K562 (cell line): Measurements from ENCODE around the gene CSRP2. TPM values are rescaled to one million over a fixed set of nuclear protein-coding genes. Genes with fewer than 3 reads are reported as not detected.

Source experiments
- ETV5 ChIP-seq: sonication (generic); formaldehyde crosslinking; IDR thresholded peaks from 2 replicates; pipeline ENCODE4 v1.4.0; 2020; ENCODE audit warnings: low read depth, mild to moderate bottlenecking, missing genetic modification reagents
- FOXJ2 ChIP-seq: fragments of 200-800 bp; sonication (Bioruptor generic); IDR thresholded peaks from 2 replicates; pipeline ENCODE4 v1.6.1; 2016; ENCODE audit warnings: missing genetic modification characterization, missing compliant biosample characterization
- MAZ ChIP-seq, 2 experiments: fragments of 450-650 bp in 1 of 2; sonication (generic) in 1 of 2; formaldehyde crosslinking; IDR thresholded peaks in 1 of 2; conservative IDR thresholded peaks in 1 of 2; 2 replicates each; pipeline versions ENCODE4 v1.4.0 to v1.5.0; 2020; ENCODE audit warnings: mild to moderate bottlenecking in 1 of 2, missing genetic modification reagents in 1 of 2
- MED1 ChIP-seq: sonication (generic); formaldehyde crosslinking; IDR thresholded peaks from 2 replicates; pipeline ENCODE4 v1.8.1; 2023; ENCODE audit warnings: missing genetic modification reagents, borderline replicate concordance
- NONO ChIP-seq, 2 experiments: fragments of 200-400 bp in 1 of 2; fragments of 450-650 bp in 1 of 2; formaldehyde crosslinking in 1 of 2; IDR thresholded peaks; 2 replicates each; pipeline ENCODE4 v1.6.1; 2017; ENCODE audit warnings: low read depth in 2 of 2, mild to moderate bottlenecking in 2 of 2, moderate library complexity in 2 of 2, low read length in 1 of 2
- PHF8 ChIP-seq: fragments of 200-600 bp; sonication (generic); IDR thresholded peaks from 2 replicates; pipeline ENCODE4 v1.6.1; 2012; ENCODE audit warnings: mixed run types, mild to moderate bottlenecking, inconsistent platforms, low read length, moderate library complexity, borderline replicate concordance
- RB1 ChIP-seq: fragments of 450-650 bp; IDR thresholded peaks from 2 replicates; pipeline ENCODE4 v1.6.1; 2017; ENCODE audit warnings: low read depth, mild to moderate bottlenecking
- RFX7 ChIP-seq: fragments of 250-450 bp; sonication (Bioruptor Pico); IDR thresholded peaks from 2 replicates; pipeline ENCODE4 v1.5.1; 2021; ENCODE audit warnings: mild to moderate bottlenecking
- ZNF311 ChIP-seq: fragments of 250-450 bp; sonication (Bioruptor Pico); IDR thresholded peaks from 2 replicates; pipeline ENCODE4 v1.4.0; 2020; ENCODE audit warnings: mild to moderate bottlenecking, moderate library complexity
- ZNF707 ChIP-seq: fragments of 250-450 bp; sonication (Bioruptor Pico); conservative IDR thresholded peaks from 2 replicates; pipeline ENCODE4 v1.8.0; 2022; ENCODE audit warnings: inconsistent platforms, mild to moderate bottlenecking, moderate library complexity
- polyA plus RNA-seq, 8 experiments: library from polyadenylated mRNA; depleted of rRNA in 4 of 8; stranded (reverse) in 5 of 8; unstranded in 3 of 8; fragments of >200 nt; fragmentation: Nextera tagmentation in 2 of 8; fragmentation: Illumina TruSeq in 1 of 8; extraction: Ambion mirVana in 2 of 8; extraction: Trizol in 1 of 8; gene quantifications; 2 replicates each; pipeline versions ENCODE4 v1.2.1 to v1.2.3, GENCODE V29; 2011 to 2014; ENCODE audit warnings: inconsistent platforms in 1 of 8, missing spikeins in 1 of 8
- total RNA-seq, 7 experiments: library from RNA; depleted of rRNA in 6 of 7; stranded (reverse); fragments of >200 nt in 6 of 7; fragmentation: Illumina TruSeq in 2 of 7; extraction: Trizol in 2 of 7; gene quantifications; 2 replicates each; pipeline versions ENCODE4 v1.2.1 to v1.2.3, GENCODE V29; 2011 to 2021; ENCODE audit warnings: low replicate concordance in 1 of 7
- TF ChIP-seq, protein P1 (sequence below): fragments of 250-450 bp; sonication (Bioruptor Pico); IDR thresholded peaks from 2 replicates; pipeline ENCODE4 v1.4.0; 2020; ENCODE audit warnings: mild to moderate bottlenecking, moderate library complexity, borderline replicate concordance

CSRP2 gene
- total and polyA plus RNA-seq, 9 of the 15 experiments (the other 6 are each of a cell fraction or from before 2014, with no cell fraction given), result 0.32 to 6.2 (median 2.3) TPM

DNA sequence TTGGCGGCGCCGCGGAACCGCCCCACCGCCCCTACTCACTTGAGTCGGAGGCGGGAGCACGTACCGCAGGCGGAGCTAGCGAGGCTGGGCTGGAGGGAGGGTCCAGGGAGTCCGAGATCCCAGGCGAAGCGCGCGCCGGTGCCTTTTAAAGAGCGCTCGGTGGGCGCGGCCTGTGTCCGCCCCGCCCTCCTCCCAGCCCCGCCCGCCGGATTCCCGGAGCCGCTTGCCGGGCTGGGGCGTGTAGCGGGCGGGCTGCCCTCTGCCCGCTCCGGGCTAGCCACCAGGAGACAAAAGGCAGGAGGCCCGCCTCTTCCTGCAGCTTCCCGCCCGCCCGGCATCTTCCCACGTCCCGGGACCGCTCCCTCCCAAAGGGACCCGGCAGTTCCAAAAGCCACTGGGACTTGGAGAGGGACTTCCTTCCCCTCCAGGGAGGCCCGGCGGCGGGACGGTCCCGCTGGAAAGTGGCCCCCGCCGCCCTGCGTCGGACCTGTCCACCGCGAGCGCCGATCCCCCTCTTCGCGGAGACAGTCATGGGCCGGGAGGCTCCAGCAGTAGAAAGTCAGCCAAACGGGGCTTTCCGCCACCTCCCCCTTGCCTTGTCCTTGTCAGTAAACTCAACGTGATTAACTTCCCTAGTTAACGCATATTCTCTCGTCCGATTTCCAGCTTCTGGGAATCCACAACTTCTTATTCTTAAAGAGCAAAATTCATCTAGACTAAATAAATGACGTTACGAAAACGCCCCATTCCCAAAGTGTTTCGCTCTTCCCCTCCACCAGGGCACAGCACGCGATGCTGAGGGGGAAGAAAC, at the start of gene CSRP2 (continued):
- TF ChIP-seq MAZ (CRISPR knock-in tag; conservative IDR thresholded peaks at IDR 0.05 in 1 of 2, IDR thresholded peaks at IDR 0.05 in 1 of 2) (peak; percentile 62 to 88), ETV5 (CRISPR knock-in tag) (no peak), RB1 (peak; percentile 77), MED1 (CRISPR knock-in tag) (no peak), ZNF311 (CRISPR knock-in tag) (no peak), RFX7 (no peak), NONO (IDR thresholded peaks at IDR 0.05; ENCODE audit: low read depth in 2 of 2, low read length in 1 of 2) (no peak), FOXJ2 (tag) (no peak), PHF8 (peak; percentile 33; the same call in 1 of the 2 replicates), ZNF707 (CRISPR knock-in tag) (no peak)
- TF ChIP-seq, protein P1, sequence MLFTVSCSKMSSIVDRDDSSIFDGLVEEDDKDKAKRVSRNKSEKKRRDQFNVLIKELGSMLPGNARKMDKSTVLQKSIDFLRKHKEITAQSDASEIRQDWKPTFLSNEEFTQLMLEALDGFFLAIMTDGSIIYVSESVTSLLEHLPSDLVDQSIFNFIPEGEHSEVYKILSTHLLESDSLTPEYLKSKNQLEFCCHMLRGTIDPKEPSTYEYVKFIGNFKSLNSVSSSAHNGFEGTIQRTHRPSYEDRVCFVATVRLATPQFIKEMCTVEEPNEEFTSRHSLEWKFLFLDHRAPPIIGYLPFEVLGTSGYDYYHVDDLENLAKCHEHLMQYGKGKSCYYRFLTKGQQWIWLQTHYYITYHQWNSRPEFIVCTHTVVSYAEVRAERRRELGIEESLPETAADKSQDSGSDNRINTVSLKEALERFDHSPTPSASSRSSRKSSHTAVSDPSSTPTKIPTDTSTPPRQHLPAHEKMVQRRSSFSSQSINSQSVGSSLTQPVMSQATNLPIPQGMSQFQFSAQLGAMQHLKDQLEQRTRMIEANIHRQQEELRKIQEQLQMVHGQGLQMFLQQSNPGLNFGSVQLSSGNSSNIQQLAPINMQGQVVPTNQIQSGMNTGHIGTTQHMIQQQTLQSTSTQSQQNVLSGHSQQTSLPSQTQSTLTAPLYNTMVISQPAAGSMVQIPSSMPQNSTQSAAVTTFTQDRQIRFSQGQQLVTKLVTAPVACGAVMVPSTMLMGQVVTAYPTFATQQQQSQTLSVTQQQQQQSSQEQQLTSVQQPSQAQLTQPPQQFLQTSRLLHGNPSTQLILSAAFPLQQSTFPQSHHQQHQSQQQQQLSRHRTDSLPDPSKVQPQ (CRISPR knock-in tag), result no peak
